ENCODE results near the gene SPAG17.

The SPAG17 gene

GRCh38 chr1:117959364-117959763, 225.7 kb downstream of the SPAG17 start:
- POLR2A ChIA-PET = no interaction called here

GRCh38 chr1:117952386-117952785, 232.6 kb downstream of the SPAG17 start:
- DNase-seq (ENCODE audit: extremely low spot score) = no peak
- no peak for TF ChIP-seq LEF1 (IDR thresholded peaks at IDR 0.05; ENCODE audit: borderline replicate concordance)
- no peak for TF ChIP-seq SP1 (IDR thresholded peaks at IDR 0.05)
- no peak for TF ChIP-seq TARDBP (IDR thresholded peaks at IDR 0.05)
- no peak for TF ChIP-seq SUZ12 (IDR thresholded peaks at IDR 0.05)
- TF ChIP-seq ELF4 (IDR thresholded peaks at IDR 0.05) = no peak
- no peak for TF ChIP-seq ARNT (IDR thresholded peaks at IDR 0.05)
- no peak for TF ChIP-seq HDGF (IDR thresholded peaks at IDR 0.05; ENCODE audit: borderline replicate concordance)
- TF ChIP-seq ZNF384 (IDR thresholded peaks at IDR 0.05) = no peak
- TF ChIP-seq PKNOX1 (IDR thresholded peaks at IDR 0.05) = no peak
- TF ChIP-seq CTBP1 (IDR thresholded peaks at IDR 0.05; ENCODE audit: borderline replicate concordance) = no peak
- no peak for TF ChIP-seq NFRKB (IDR thresholded peaks at IDR 0.05)
- TF ChIP-seq BHLHE40 (IDR thresholded peaks at IDR 0.05; ENCODE audit: borderline replicate concordance) = no peak
- TF ChIP-seq L3MBTL2 (conservative IDR thresholded peaks at IDR 0.05) = no peak
- no peak for TF ChIP-seq FOXA1 (IDR thresholded peaks at IDR 0.05)
- POLR2A ChIA-PET = no interaction called here
- CTCF ChIA-PET = no interaction called here

More at GRCh38 chr1:117959364-117959763, 225.7 kb downstream of the SPAG17 start:
- CTCF ChIA-PET = interaction anchor here (0.7 kb wide), 1 partner anchor 54 kb away, joined by 3 read pairs; no protein-coding TSS in a partner anchor
- TF ChIP-seq LEF1 (IDR thresholded peaks at IDR 0.05; ENCODE audit: borderline replicate concordance) = no peak
- TF ChIP-seq HDGF (IDR thresholded peaks at IDR 0.05; ENCODE audit: borderline replicate concordance) = no peak
- TF ChIP-seq CTBP1 (IDR thresholded peaks at IDR 0.05; ENCODE audit: borderline replicate concordance) = no peak
- TF ChIP-seq NFRKB (IDR thresholded peaks at IDR 0.05) = no peak
- TF ChIP-seq L3MBTL2 (conservative IDR thresholded peaks at IDR 0.05) = no peak
- TF ChIP-seq PKNOX1 (IDR thresholded peaks at IDR 0.05) = no peak
- TF ChIP-seq TARDBP (IDR thresholded peaks at IDR 0.05) = no peak
- no peak for TF ChIP-seq SUZ12 (IDR thresholded peaks at IDR 0.05)
- no peak for TF ChIP-seq SP1 (IDR thresholded peaks at IDR 0.05)
- TF ChIP-seq ZNF384 (IDR thresholded peaks at IDR 0.05) = no peak
- TF ChIP-seq ARNT (IDR thresholded peaks at IDR 0.05) = no peak
- no peak for TF ChIP-seq BHLHE40 (IDR thresholded peaks at IDR 0.05; ENCODE audit: borderline replicate concordance)
- TF ChIP-seq FOXK2 (IDR thresholded peaks at IDR 0.05) = no peak
- no peak for TF ChIP-seq FOXM1 (IDR thresholded peaks at IDR 0.05; ENCODE audit: borderline replicate concordance)
- TF ChIP-seq ELF4 (IDR thresholded peaks at IDR 0.05) = no peak
- no peak for TF ChIP-seq FOXA1 (IDR thresholded peaks at IDR 0.05)
- DNase-seq (ENCODE audit: extremely low spot score) = no peak

GRCh38 chr1:117942293-117942692, 242.7 kb downstream of the SPAG17 start:
- TF ChIP-seq HDGF (IDR thresholded peaks at IDR 0.05; ENCODE audit: borderline replicate concordance) (no peak), CTBP1 (IDR thresholded peaks at IDR 0.05; ENCODE audit: borderline replicate concordance) (no peak), NFRKB (IDR thresholded peaks at IDR 0.05) (no peak), FOXA1 (IDR thresholded peaks at IDR 0.05) (no peak), ZNF384 (IDR thresholded peaks at IDR 0.05) (no peak), SP1 (IDR thresholded peaks at IDR 0.05) (no peak), FOXM1 (IDR thresholded peaks at IDR 0.05; ENCODE audit: borderline replicate concordance) (no peak), PKNOX1 (IDR thresholded peaks at IDR 0.05) (no peak), SUZ12 (IDR thresholded peaks at IDR 0.05) (no peak), TARDBP (IDR thresholded peaks at IDR 0.05) (no peak), BHLHE40 (IDR thresholded peaks at IDR 0.05; ENCODE audit: borderline replicate concordance) (no peak), ARNT (IDR thresholded peaks at IDR 0.05) (no peak), FOXK2 (IDR thresholded peaks at IDR 0.05) (no peak), LEF1 (IDR thresholded peaks at IDR 0.05; ENCODE audit: borderline replicate concordance) (no peak)
- ChIA-PET POLR2A (interaction anchor here (1.6 kb wide), 1 partner anchor 13 kb away, joined by 7 read pairs; the partner anchor contains the start of genes GDAP2 and WDR3), CTCF (no interaction called here)
- no peak for DNase-seq (ENCODE audit: extremely low spot score)

- CTCF ChIA-PET = no interaction called here
- TF ChIP-seq ARNT (IDR thresholded peaks at IDR 0.05) (no peak), TARDBP (IDR thresholded peaks at IDR 0.05) (no peak), FOXM1 (IDR thresholded peaks at IDR 0.05; ENCODE audit: borderline replicate concordance) (no peak), LEF1 (IDR thresholded peaks at IDR 0.05; ENCODE audit: borderline replicate concordance) (no peak), FOXA1 (IDR thresholded peaks at IDR 0.05) (no peak), L3MBTL2 (conservative IDR thresholded peaks at IDR 0.05) (no peak), FOXK2 (IDR thresholded peaks at IDR 0.05) (no peak), HDGF (IDR thresholded peaks at IDR 0.05; ENCODE audit: borderline replicate concordance) (no peak), ZNF384 (IDR thresholded peaks at IDR 0.05) (no peak)
- POLR2A ChIA-PET = no interaction called here
- DNase-seq (ENCODE audit: extremely low spot score) = no peak
These were observed 251.3 kb downstream of the SPAG17 start for GRCh38 chr1:117933769-117934168.

- TF ChIP-seq PKNOX1 (IDR thresholded peaks at IDR 0.05) = no peak
- TF ChIP-seq LEF1 (IDR thresholded peaks at IDR 0.05; ENCODE audit: borderline replicate concordance) = no peak
- no peak for TF ChIP-seq CTBP1 (IDR thresholded peaks at IDR 0.05; ENCODE audit: borderline replicate concordance)
- no peak for TF ChIP-seq FOXM1 (IDR thresholded peaks at IDR 0.05; ENCODE audit: borderline replicate concordance)
- TF ChIP-seq HDGF (IDR thresholded peaks at IDR 0.05; ENCODE audit: borderline replicate concordance) = no peak
- TF ChIP-seq FOXK2 (IDR thresholded peaks at IDR 0.05) = no peak
- no peak for TF ChIP-seq ZNF384 (IDR thresholded peaks at IDR 0.05)
- no peak for TF ChIP-seq ELF4 (IDR thresholded peaks at IDR 0.05)
- no peak for TF ChIP-seq ARNT (IDR thresholded peaks at IDR 0.05)
- no peak for TF ChIP-seq SUZ12 (IDR thresholded peaks at IDR 0.05)
- no peak for TF ChIP-seq TARDBP (IDR thresholded peaks at IDR 0.05)
- TF ChIP-seq SP1 (IDR thresholded peaks at IDR 0.05) = no peak
- TF ChIP-seq BHLHE40 (IDR thresholded peaks at IDR 0.05; ENCODE audit: borderline replicate concordance) = no peak
- no peak for TF ChIP-seq FOXA1 (IDR thresholded peaks at IDR 0.05)
- TF ChIP-seq L3MBTL2 (conservative IDR thresholded peaks at IDR 0.05) = no peak
- no peak for TF ChIP-seq NFRKB (IDR thresholded peaks at IDR 0.05)
- ChIA-PET CTCF (no interaction called here), POLR2A (no interaction called here)
- no peak for DNase-seq (ENCODE audit: extremely low spot score)
These were observed 252.5 kb downstream of the SPAG17 start for GRCh38 chr1:117932576-117932975.
